Thyroid gland (tissue), 4 donors: Measurements from ENCODE around the gene AP2A2. TPM values are rescaled to one million over a fixed set of nuclear protein-coding genes. Genes with fewer than 3 reads are reported as not detected.

Experiments used
- DNase-seq, 2 donors: peaks; one replicate each; pipeline ENCODE4 v3.0.0-alpha.2; 2019
- H3K27ac ChIP-seq, 3 donors: fragments of 200-600 bp; sonication (generic); 1 replicate in 2 of 3; 2 replicates in 1 of 3; pipeline ENCODE4 v1.5.1; 2016 to 2019; ENCODE audit warnings: mild to moderate bottlenecking in 1 of 3, moderate library complexity in 1 of 3
- H3K27me3 ChIP-seq: fragments of 200-600 bp; sonication (generic); one replicate; pipeline ENCODE4 v1.5.1; 2019
- H3K36me3 ChIP-seq, 2 donors: fragments of 200-600 bp; sonication (generic); one replicate each; pipeline ENCODE4 v1.5.1; 2016 to 2019
- H3K4me1 ChIP-seq, 2 donors: fragments of 200-600 bp; sonication (generic); one replicate each; pipeline ENCODE4 v1.5.1; 2017 to 2019
- H3K4me3 ChIP-seq, 3 donors: fragments of 200-600 bp; sonication (generic); replicated peaks in 1 of 3; 1 replicate in 2 of 3; 2 replicates in 1 of 3; pipeline ENCODE4 v1.5.1; 2016; ENCODE audit warnings: mild to moderate bottlenecking in 1 of 3
- H3K9me3 ChIP-seq: fragments of 200-600 bp; sonication (generic); one replicate; pipeline ENCODE4 v1.5.1; 2017
- CTCF ChIP-seq, 6 experiments: fragments of 200-600 bp in 3 of 6; fragments of 450-650 bp in 3 of 6; sonication (generic) in 3 of 6; IDR thresholded peaks; one replicate each; pipeline ENCODE4 v1.5.1; 2016 to 2019; ENCODE audit warnings: antibody characterized with exemption in 6 of 6, mild to moderate bottlenecking in 2 of 6, inconsistent platforms in 1 of 6, moderate library complexity in 1 of 6
- POLR2A ChIP-seq, 2 donors: fragments of 450-650 bp; IDR thresholded peaks; one replicate each; pipeline ENCODE4 v1.6.1; 2017; ENCODE audit warnings: antibody characterized with exemption in 2 of 2, mild to moderate bottlenecking in 2 of 2, moderate library complexity in 1 of 2
- WGBS, 2 donors: methylation state at CpG; one replicate each; pipeline ENCODE4 v1.1.5; 2017; 5-methylcytosine and 5-hydroxymethylcytosine counted together
- intact Hi-C: fragments of 100-400 bp; cut with DNase I; formaldehyde crosslinking; loops from one replicate; pipeline ENCODE4 v1.15.1; 2023
- total RNA-seq, 4 donors: library from RNA; depleted of rRNA; stranded (reverse); fragments of >200 nt; gene quantifications; one replicate each; pipeline ENCODE4 v1.2.3, GENCODE V29; 2016

The AP2A2 gene
- total RNA-seq, 4 donors from 2014 or later: 37.2 to 67.3 (median 54.1) TPM

- no peak for DNase-seq
- intact Hi-C loops: no loop called here
- TF ChIP-seq POLR2A (IDR thresholded peaks at IDR 0.05) (no peak), CTCF (IDR thresholded peaks at IDR 0.05) (no peak)
- H3K27ac ChIP-seq: no peak overlapping the region
- no peaks in the 10 kb centered on the region for H3K4me1 ChIP-seq
- WGBS, 2 donors: 95 to 96% methylated on average over 17 to 20 of the region's 20 CpGs
- H3K9me3 ChIP-seq: no peaks in the 10 kb centered on the region
- H3K27me3 ChIP-seq: no peaks in the 10 kb centered on the region
- H3K4me3 ChIP-seq: no peak overlapping the region
- peaks cover 37 to 43% of the 10 kb centered on the region in 2 donors for H3K36me3 ChIP-seq
These were observed 77.5 kb downstream of the AP2A2 start for GRCh38 chr11:1003159-1003558.

- DNase-seq: no peak
- WGBS, 2 donors: 78 to 89% methylated on average over 21 of the region's 21 CpGs
- H3K9me3 ChIP-seq: no peaks in the 10 kb centered on the region
- H3K36me3 ChIP-seq: peaks cover 51 to 63% of the 10 kb centered on the region in 2 donors
- H3K4me1 ChIP-seq: no peaks in the 10 kb centered on the region
- TF ChIP-seq CTCF (IDR thresholded peaks at IDR 0.05) (no peak), POLR2A (IDR thresholded peaks at IDR 0.05) (no peak)
- intact Hi-C loops: no loop called here
- no peak overlapping the region for H3K27ac ChIP-seq
- H3K27me3 ChIP-seq: no peaks in the 10 kb centered on the region
- no peak overlapping the region for H3K4me3 ChIP-seq
These were observed 80.3 kb downstream of the AP2A2 start for GRCh38 chr11:1005928-1006327.

- H3K27me3 ChIP-seq: no peaks in the 10 kb centered on the region
- intact Hi-C loops: no loop called here
- peaks cover 53 to 69% of the 10 kb centered on the region in 2 donors for H3K36me3 ChIP-seq
- 90 to 94% methylated on average over 13 of the region's 13 CpGs for WGBS, 2 donors
- H3K9me3 ChIP-seq: no peaks in the 10 kb centered on the region
- no peaks in the 10 kb centered on the region for H3K4me1 ChIP-seq
- H3K4me3 ChIP-seq: no peak overlapping the region
- no peak for TF ChIP-seq POLR2A (IDR thresholded peaks at IDR 0.05)
- TF ChIP-seq CTCF (IDR thresholded peaks at IDR 0.05): no peak
- H3K27ac ChIP-seq: no peak overlapping the region
- DNase-seq: no peak
These were observed 81.1 kb downstream of the AP2A2 start for GRCh38 chr11:1006762-1007161.

- Histone ChIP-seq H3K36me3 (peaks cover 50 to 69% of the 10 kb centered on the region in 2 donors), H3K4me3 (no peak overlapping the region), H3K27ac (no peak overlapping the region), H3K4me1 (no peaks in the 10 kb centered on the region), H3K27me3 (no peaks in the 10 kb centered on the region), H3K9me3 (no peaks in the 10 kb centered on the region)
- intact Hi-C loops: no loop called here
- no peak for DNase-seq
- no peak for TF ChIP-seq POLR2A (IDR thresholded peaks at IDR 0.05)
- TF ChIP-seq CTCF (IDR thresholded peaks at IDR 0.05): no peak
- WGBS, 2 donors: 91 to 92% methylated on average over 10 of the region's 10 CpGs
These were observed 81.6 kb downstream of the AP2A2 start for GRCh38 chr11:1007279-1007678.

GRCh38 chr11:1008001-1008802, 82.5 kb downstream of the AP2A2 start:
- H3K36me3 ChIP-seq: peaks cover 48 to 61% of the 10 kb centered on the region in 2 donors
- intact Hi-C loops: no loop called here

More at GRCh38 chr11:1008001-1008802, 82.5 kb downstream of the AP2A2 start:
- 96 to 97% methylated on average over 25 to 30 of the region's 38 CpGs for WGBS, 2 donors
- H3K27ac ChIP-seq: no peak overlapping the region
- DNase-seq: no peak
- no peak overlapping the region for H3K4me3 ChIP-seq
- TF ChIP-seq CTCF (IDR thresholded peaks at IDR 0.05) (no peak), POLR2A (IDR thresholded peaks at IDR 0.05) (no peak)
- no peaks in the 10 kb centered on the region for H3K4me1 ChIP-seq
- H3K27me3 ChIP-seq: no peaks in the 10 kb centered on the region
- no peaks in the 10 kb centered on the region for H3K9me3 ChIP-seq
